ENCODE data around the gene ALG1.
"Not testable (repeated sequence)": the region's sequence is repeated elsewhere in the genome, so short reads cannot be mapped to it uniquely, and the experiment has no call there.

GRCh38 chr16:5088936-5089335, 17.3 kb downstream of the ALG1 start:
- TF ChIP-seq, protein P1, sequence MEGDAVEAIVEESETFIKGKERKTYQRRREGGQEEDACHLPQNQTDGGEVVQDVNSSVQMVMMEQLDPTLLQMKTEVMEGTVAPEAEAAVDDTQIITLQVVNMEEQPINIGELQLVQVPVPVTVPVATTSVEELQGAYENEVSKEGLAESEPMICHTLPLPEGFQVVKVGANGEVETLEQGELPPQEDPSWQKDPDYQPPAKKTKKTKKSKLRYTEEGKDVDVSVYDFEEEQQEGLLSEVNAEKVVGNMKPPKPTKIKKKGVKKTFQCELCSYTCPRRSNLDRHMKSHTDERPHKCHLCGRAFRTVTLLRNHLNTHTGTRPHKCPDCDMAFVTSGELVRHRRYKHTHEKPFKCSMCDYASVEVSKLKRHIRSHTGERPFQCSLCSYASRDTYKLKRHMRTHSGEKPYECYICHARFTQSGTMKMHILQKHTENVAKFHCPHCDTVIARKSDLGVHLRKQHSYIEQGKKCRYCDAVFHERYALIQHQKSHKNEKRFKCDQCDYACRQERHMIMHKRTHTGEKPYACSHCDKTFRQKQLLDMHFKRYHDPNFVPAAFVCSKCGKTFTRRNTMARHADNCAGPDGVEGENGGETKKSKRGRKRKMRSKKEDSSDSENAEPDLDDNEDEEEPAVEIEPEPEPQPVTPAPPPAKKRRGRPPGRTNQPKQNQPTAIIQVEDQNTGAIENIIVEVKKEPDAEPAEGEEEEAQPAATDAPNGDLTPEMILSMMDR (IDR thresholded peaks at IDR 0.05; ENCODE audit: insufficient read depth, low read depth, low read length): not testable (repeated sequence)
- not testable (repeated sequence) for TF ChIP-seq EZH2 (IDR thresholded peaks at IDR 0.05; ENCODE audit: insufficient read depth, low read length)

Measured in astrocyte (in vitro differentiated cells and primary cell).